Trophoblast cell (in vitro differentiated cells and primary cell): ENCODE data around the gene CYB561A3.

Experiments
- DNase-seq, 2 donors: peaks; one replicate each; pipeline ENCODE4 v3.0.0-alpha.2; 2016
- H2AFZ ChIP-seq: 2 replicates; pipeline ENCODE4 v1.6.1; 2013; ENCODE audit warnings: low read length, moderate library complexity, mild to moderate bottlenecking; ENCODE audit not compliant: insufficient read depth, poor library complexity
- H2AK5ac ChIP-seq: 2 replicates; pipeline ENCODE4 v1.6.1; 2013; ENCODE audit warnings: mild to moderate bottlenecking, low read length
- H2BK120ac ChIP-seq: 2 replicates; pipeline ENCODE4 v1.6.1; 2013; ENCODE audit warnings: low read length, mild to moderate bottlenecking, moderate library complexity; ENCODE audit not compliant: insufficient read depth, poor library complexity
- H2BK12ac ChIP-seq: 2 replicates; pipeline ENCODE4 v1.6.1; 2013; ENCODE audit warnings: mild to moderate bottlenecking, low read length, moderate library complexity
- H2BK5ac ChIP-seq: 2 replicates; pipeline ENCODE4 v1.6.1; 2013; ENCODE audit warnings: low read length, low read depth, moderate library complexity, mild to moderate bottlenecking; ENCODE audit not compliant: poor library complexity
- H3K14ac ChIP-seq: 2 replicates; pipeline ENCODE4 v1.6.1; 2013; ENCODE audit warnings: mild to moderate bottlenecking, low read length
- H3K18ac ChIP-seq: 2 replicates; pipeline ENCODE4 v1.6.1; 2013; ENCODE audit warnings: mild to moderate bottlenecking, low read length
- H3K23ac ChIP-seq: 2 replicates; pipeline ENCODE4 v1.6.1; 2013; ENCODE audit warnings: low read length
- H3K27ac ChIP-seq: 2 replicates; pipeline ENCODE4 v1.5.1; 2013; ENCODE audit warnings: low read depth, mild to moderate bottlenecking, inconsistent platforms, low read length, moderate library complexity
- H3K27me3 ChIP-seq: 2 replicates; pipeline ENCODE4 v1.6.1; 2013; ENCODE audit warnings: inconsistent platforms, mild to moderate bottlenecking, low read length, moderate library complexity; ENCODE audit not compliant: insufficient read depth
- H3K36me3 ChIP-seq, 2 experiments: 1 replicate in 1 of 2; 2 replicates in 1 of 2; pipeline ENCODE4 v1.6.1; 2013; ENCODE audit warnings: low read length in 2 of 2, mild to moderate bottlenecking in 2 of 2, moderate library complexity in 1 of 2; ENCODE audit not compliant: insufficient read depth in 2 of 2, control insufficient read depth in 1 of 2
- H3K4ac ChIP-seq: 2 replicates; pipeline ENCODE4 v1.6.1; 2013; ENCODE audit warnings: low read depth, mild to moderate bottlenecking, low read length, moderate library complexity
- H3K4me1 ChIP-seq, 2 experiments: 1 replicate in 1 of 2; 2 replicates in 1 of 2; pipeline ENCODE4 v1.6.1; 2013; ENCODE audit warnings: low read length in 2 of 2, mild to moderate bottlenecking in 2 of 2, moderate library complexity in 1 of 2; ENCODE audit not compliant: insufficient read depth in 2 of 2, control insufficient read depth in 1 of 2
- H3K4me2 ChIP-seq: 2 replicates; pipeline ENCODE4 v1.6.1; 2013; ENCODE audit warnings: inconsistent platforms, mild to moderate bottlenecking, low read length, moderate library complexity
- H3K4me3 ChIP-seq: 2 replicates; pipeline ENCODE4 v1.5.1; 2013; ENCODE audit warnings: mild to moderate bottlenecking, low read depth, low read length, inconsistent platforms
- H3K79me1 ChIP-seq: one replicate; pipeline ENCODE4 v1.6.1; 2013; ENCODE audit warnings: low read length
- H3K79me2 ChIP-seq: 2 replicates; pipeline ENCODE4 v1.6.1; 2013; ENCODE audit warnings: low read length, mild to moderate bottlenecking; ENCODE audit not compliant: control insufficient read depth, insufficient read depth, poor library complexity
- H3K9ac ChIP-seq: 2 replicates; pipeline ENCODE4 v1.6.1; 2013; ENCODE audit warnings: mild to moderate bottlenecking, low read length
- H3K9me3 ChIP-seq: 2 replicates; pipeline ENCODE4 v1.6.1; 2013; ENCODE audit warnings: low read depth, mild to moderate bottlenecking, control low read depth, inconsistent platforms, low read length; ENCODE audit not compliant: insufficient read depth
- H4K12ac ChIP-seq: 2 replicates; pipeline ENCODE4 v1.6.1; 2013; ENCODE audit warnings: low read depth, mild to moderate bottlenecking, low read length, moderate library complexity
- H4K8ac ChIP-seq: 2 replicates; pipeline ENCODE4 v1.6.1; 2013; ENCODE audit warnings: low read depth, mild to moderate bottlenecking, low read length, moderate library complexity
- H4K91ac ChIP-seq: one replicate; pipeline ENCODE4 v1.6.1; 2013; ENCODE audit warnings: low read depth, mild to moderate bottlenecking, low read length, moderate library complexity
- whole genome bisulfite sequencing: extraction: QIAGEN DNeasy Blood & Tissue Kit; methylation state at CpG from one replicate; pipeline ENCODE4 v1.1.7; 2013; ENCODE audit warnings: missing lambda C conversion rate; ENCODE audit not compliant: insufficient read length, insufficient coverage; ENCODE audit errors: extremely low coverage; 5-methylcytosine and 5-hydroxymethylcytosine counted together

The CYB561A3 gene

DNA sequence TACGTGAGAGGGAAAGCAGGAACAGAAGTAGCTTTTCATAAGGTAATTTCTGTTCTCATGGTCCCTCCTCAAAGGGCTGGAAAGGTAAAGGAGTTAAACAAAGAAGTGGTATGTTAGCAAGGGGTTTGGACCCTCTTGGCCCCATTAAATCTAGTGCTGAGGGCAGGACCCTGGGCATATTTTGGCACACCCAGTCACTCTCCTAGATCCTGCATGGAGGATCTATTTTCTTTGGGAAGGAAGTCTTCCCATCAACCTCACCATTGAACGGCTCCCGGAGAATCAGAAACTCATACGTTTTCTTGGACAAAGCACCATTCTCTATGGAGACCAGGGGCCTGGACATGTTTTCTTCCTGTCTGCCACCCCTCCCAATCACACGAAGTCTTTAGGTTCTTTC, 42.4 kb upstream of the CYB561A3 start:
- no peak for DNase-seq
- Histone ChIP-seq H3K27me3 (no peaks in the 10 kb centered on the region), H3K79me1 (peaks cover 8% of the 10 kb centered on the region), H3K9ac (no peak overlapping the region), H3K4ac (no peak overlapping the region), H3K4me3 (no peak overlapping the region), H4K8ac (no peak overlapping the region), H2AK5ac (no peak overlapping the region), H2AFZ (no peak overlapping the region), H2BK5ac (peak overlapping the region; percentile 49), H3K23ac (no peak overlapping the region), H3K9me3 (no peaks in the 10 kb centered on the region), H3K27ac (peak overlapping the region; percentile 67), H2BK120ac (peak overlapping the region; percentile 61), H2BK12ac (no peak overlapping the region), H3K18ac (no peak overlapping the region), H3K4me2 (no peak overlapping the region), H3K36me3 (peaks cover 25 to 47% of the 10 kb centered on the region in 2 experiments), H4K91ac (peak overlapping the region; percentile 68), H3K14ac (no peak overlapping the region), H3K4me1 (peaks cover 2 to 8% of the 10 kb centered on the region in 2 experiments), H3K79me2 (no peaks in the 10 kb centered on the region), H4K12ac (no peak overlapping the region)
- no CpG with 5 or more reads among the region's 5 CpGs for WGBS

DNA sequence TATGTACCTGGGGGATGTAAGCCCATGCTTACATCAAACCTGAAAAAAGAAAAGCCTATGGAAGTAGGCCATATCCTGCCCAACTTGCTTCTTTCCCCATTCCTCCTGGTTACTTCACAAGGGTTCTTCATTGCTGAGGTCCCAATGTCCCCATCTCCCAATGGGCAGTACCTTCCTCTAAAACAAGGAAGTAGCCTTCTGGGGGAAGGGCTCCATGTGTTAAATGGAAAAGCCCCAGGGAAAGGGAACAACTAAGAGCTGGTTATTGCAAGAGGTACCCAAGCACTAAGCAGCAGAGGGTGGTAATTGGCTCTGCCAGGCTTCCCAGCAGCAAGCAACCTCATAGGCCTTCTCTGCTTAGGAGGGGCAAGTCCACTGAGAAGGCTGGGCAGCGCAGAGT, 42.0 kb upstream of the CYB561A3 start:
- no peak overlapping the region for H3K18ac ChIP-seq
- H2BK120ac ChIP-seq: peak overlapping the region; percentile 61
- H2BK12ac ChIP-seq: no peak overlapping the region
- H3K4me1 ChIP-seq: peaks cover 2 to 8% of the 10 kb centered on the region in 2 experiments
- H3K9me3 ChIP-seq: no peaks in the 10 kb centered on the region
- no peak overlapping the region for H3K9ac ChIP-seq
- DNase-seq: no peak
- no peak overlapping the region for H4K12ac ChIP-seq
- H2AFZ ChIP-seq: no peak overlapping the region
- no peaks in the 10 kb centered on the region for H3K27me3 ChIP-seq
- H4K91ac ChIP-seq: peak overlapping the region; percentile 19
- no peak overlapping the region for H3K23ac ChIP-seq
- H2AK5ac ChIP-seq: no peak overlapping the region
- H3K4me2 ChIP-seq: no peak overlapping the region
- no peaks in the 10 kb centered on the region for H3K79me2 ChIP-seq
- H4K8ac ChIP-seq: no peak overlapping the region
- no peak overlapping the region for H3K4me3 ChIP-seq
- H3K27ac ChIP-seq: peak overlapping the region; percentile 67
- WGBS: no CpG with 5 or more reads among the region's 1 CpG
- H3K14ac ChIP-seq: no peak overlapping the region
- H3K4ac ChIP-seq: no peak overlapping the region
- H3K36me3 ChIP-seq: peaks cover 21 to 44% of the 10 kb centered on the region in 2 experiments
- no peak overlapping the region for H2BK5ac ChIP-seq
- H3K79me1 ChIP-seq: peaks cover 8% of the 10 kb centered on the region

DNA sequence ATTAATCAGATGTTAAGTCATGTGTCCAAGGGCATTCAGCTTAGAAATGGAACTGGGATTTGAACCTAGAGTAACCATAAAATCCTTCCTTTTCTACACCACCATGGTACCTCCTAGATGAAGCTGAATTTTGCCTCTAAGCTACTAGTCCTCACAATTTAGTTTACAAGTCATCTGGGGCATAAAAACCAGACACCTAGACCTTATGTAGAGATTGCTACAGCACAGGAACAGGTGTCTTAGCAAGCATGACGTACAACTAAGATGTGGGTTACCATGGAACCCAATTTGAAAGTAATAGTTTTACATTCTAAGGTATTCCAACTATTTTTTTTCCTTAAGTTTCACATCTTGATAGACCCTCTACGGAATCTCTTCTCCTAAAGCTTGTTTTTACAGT, 39.9 kb upstream of the CYB561A3 start:
- no peak overlapping the region for H3K14ac ChIP-seq
- H3K4ac ChIP-seq: no peak overlapping the region
- H4K12ac ChIP-seq: no peak overlapping the region
- H3K36me3 ChIP-seq: peaks cover 21 to 41% of the 10 kb centered on the region in 2 experiments
- H4K8ac ChIP-seq: no peak overlapping the region
- H2BK120ac ChIP-seq: no peak overlapping the region
- H3K27me3 ChIP-seq: no peaks in the 10 kb centered on the region
- no peak overlapping the region for H2BK5ac ChIP-seq
- no peak overlapping the region for H3K27ac ChIP-seq
- DNase-seq: peak in 1 of 2 donors; percentile 13
- H3K9ac ChIP-seq: no peak overlapping the region
- no peak overlapping the region for H3K4me2 ChIP-seq
- no peaks in the 10 kb centered on the region for H3K79me2 ChIP-seq
- no peak overlapping the region for H3K18ac ChIP-seq
- H2AFZ ChIP-seq: no peak overlapping the region
- H3K79me1 ChIP-seq: peaks cover 8% of the 10 kb centered on the region
- H3K9me3 ChIP-seq: no peaks in the 10 kb centered on the region
- WGBS: no CpG with 5 or more reads among the region's 2 CpGs
- no peak overlapping the region for H2AK5ac ChIP-seq
- no peak overlapping the region for H2BK12ac ChIP-seq
- no peak overlapping the region for H4K91ac ChIP-seq
- H3K4me3 ChIP-seq: no peak overlapping the region
- H3K4me1 ChIP-seq: peaks cover 2 to 8% of the 10 kb centered on the region in 2 experiments
- H3K23ac ChIP-seq: no peak overlapping the region

DNA sequence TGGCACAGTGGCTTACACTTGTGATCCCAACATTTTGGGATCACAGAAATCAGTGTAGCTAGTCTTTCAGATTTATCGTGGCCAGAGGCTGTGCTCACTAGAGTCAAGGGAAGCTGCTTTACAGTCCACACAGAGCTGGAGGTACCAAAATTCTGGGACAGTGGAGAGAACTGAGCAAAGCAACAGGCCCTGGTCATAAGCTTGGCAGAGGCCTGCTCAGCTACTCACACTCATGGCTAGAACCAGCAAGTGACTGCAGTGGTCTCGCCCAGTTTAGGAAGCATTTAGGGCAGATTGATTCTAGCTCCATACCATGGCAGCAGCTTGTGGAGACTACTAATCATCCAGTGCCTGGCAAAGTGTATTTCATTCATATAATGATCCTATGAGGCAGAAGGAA, 39.5 kb upstream of the CYB561A3 start:
- no peak overlapping the region for H2AFZ ChIP-seq
- peaks cover 2 to 8% of the 10 kb centered on the region in 2 experiments for H3K4me1 ChIP-seq
- peaks cover 8% of the 10 kb centered on the region for H3K79me1 ChIP-seq
- no peak overlapping the region for H4K91ac ChIP-seq
- H3K23ac ChIP-seq: no peak overlapping the region
- no peak overlapping the region for H3K27ac ChIP-seq
- peaks cover 21 to 41% of the 10 kb centered on the region in 2 experiments for H3K36me3 ChIP-seq
- no peak overlapping the region for H3K18ac ChIP-seq
- H3K14ac ChIP-seq: no peak overlapping the region
- no peak overlapping the region for H2BK120ac ChIP-seq
- no peak overlapping the region for H4K8ac ChIP-seq
- WGBS: no CpG with 5 or more reads among the region's 2 CpGs
- no peak overlapping the region for H2AK5ac ChIP-seq
- DNase-seq: no peak
- no peak overlapping the region for H2BK5ac ChIP-seq
- H3K4ac ChIP-seq: no peak overlapping the region
- H3K4me3 ChIP-seq: no peak overlapping the region
- H2BK12ac ChIP-seq: no peak overlapping the region
- H3K27me3 ChIP-seq: no peaks in the 10 kb centered on the region
- H3K79me2 ChIP-seq: no peaks in the 10 kb centered on the region
- H3K9ac ChIP-seq: no peak overlapping the region
- H3K4me2 ChIP-seq: no peak overlapping the region
- H4K12ac ChIP-seq: no peak overlapping the region
- no peaks in the 10 kb centered on the region for H3K9me3 ChIP-seq
